Measurements from ENCODE around the gene SH3YL1. TPM values are rescaled to one million over a fixed set of nuclear protein-coding genes. Genes with fewer than 3 reads are reported as not detected.

Gene SH3YL1
- 10 to 100 TPM in 4 of 6 experiments, 1 to 10 TPM in 2; 9.9 to 14.2 (median 12.7) TPM for total RNA-seq (2021; fragmentation: NEBNext Ultra II Directional; extraction: Animal tissue kit (Norgen Biotek cat#: 25700))
- long read RNA-seq, partial matches to known transcripts: 1 of 14 reads
- long read RNA-seq, other reads (novel, unspliced or antisense): 13 of 14 reads

GRCh38 chr2:263774-264492 is at the start of gene SH3YL1:
TSS of gene SH3YL1 (minus strand) at chr2:264032. CDS start at chr2:263984, 48 bp downstream.
- Mint-ChIP-seq H3K27me3 (ENCODE audit: insufficient read depth) (no peaks in the 10 kb centered on the region), H3K27ac (peak within 1 kb of the TSS; percentile 93), H3K9me3 (peaks cover 2% of the 10 kb centered on the region), H3K4me1 (ENCODE audit: low read depth) (peaks cover 27% of the 10 kb centered on the region), H3K36me3 (ENCODE audit: low read depth) (peaks cover 34% of the 10 kb centered on the region), H3K4me3 (peak within 1 kb of the TSS; percentile 97)
- DNase-seq: no peak
- TF ChIP-seq, protein P1, sequence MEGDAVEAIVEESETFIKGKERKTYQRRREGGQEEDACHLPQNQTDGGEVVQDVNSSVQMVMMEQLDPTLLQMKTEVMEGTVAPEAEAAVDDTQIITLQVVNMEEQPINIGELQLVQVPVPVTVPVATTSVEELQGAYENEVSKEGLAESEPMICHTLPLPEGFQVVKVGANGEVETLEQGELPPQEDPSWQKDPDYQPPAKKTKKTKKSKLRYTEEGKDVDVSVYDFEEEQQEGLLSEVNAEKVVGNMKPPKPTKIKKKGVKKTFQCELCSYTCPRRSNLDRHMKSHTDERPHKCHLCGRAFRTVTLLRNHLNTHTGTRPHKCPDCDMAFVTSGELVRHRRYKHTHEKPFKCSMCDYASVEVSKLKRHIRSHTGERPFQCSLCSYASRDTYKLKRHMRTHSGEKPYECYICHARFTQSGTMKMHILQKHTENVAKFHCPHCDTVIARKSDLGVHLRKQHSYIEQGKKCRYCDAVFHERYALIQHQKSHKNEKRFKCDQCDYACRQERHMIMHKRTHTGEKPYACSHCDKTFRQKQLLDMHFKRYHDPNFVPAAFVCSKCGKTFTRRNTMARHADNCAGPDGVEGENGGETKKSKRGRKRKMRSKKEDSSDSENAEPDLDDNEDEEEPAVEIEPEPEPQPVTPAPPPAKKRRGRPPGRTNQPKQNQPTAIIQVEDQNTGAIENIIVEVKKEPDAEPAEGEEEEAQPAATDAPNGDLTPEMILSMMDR (IDR thresholded peaks at IDR 0.05): no peak

DNA sequence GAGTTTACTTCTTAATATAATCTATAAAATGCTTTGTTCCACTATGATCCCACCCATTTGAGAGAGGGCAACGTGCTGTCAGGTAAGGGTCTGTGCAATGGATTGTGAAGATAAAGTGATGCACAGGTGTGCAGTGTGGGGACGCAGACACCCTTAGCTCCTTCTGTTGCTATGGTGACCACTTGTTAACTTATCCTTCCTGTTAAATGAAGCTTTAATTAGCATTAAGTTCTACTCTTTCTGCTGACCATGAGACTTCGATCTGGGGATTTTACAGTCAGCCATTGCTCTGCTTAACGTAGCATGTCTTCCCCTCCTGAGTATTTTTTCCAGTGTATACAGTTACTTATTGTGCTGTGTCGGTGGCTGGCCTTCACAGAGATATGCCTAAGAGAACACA is 47.2 kb upstream of the SH3YL1 start:
- DNase-seq: no peak
- peaks cover 7% of the 10 kb centered on the region for H3K9me3 Mint-ChIP-seq
- no peak overlapping the region for H3K27ac Mint-ChIP-seq
- peaks cover 4% of the 10 kb centered on the region for H3K27me3 Mint-ChIP-seq (ENCODE audit: insufficient read depth)
- peaks cover 2% of the 10 kb centered on the region; the same call in 1 of the 2 replicates for H3K36me3 Mint-ChIP-seq (ENCODE audit: low read depth)
- TF ChIP-seq, protein P1 (IDR thresholded peaks at IDR 0.05): no peak
- no peaks in the 10 kb centered on the region for H3K4me1 Mint-ChIP-seq (ENCODE audit: low read depth)
- no peak overlapping the region for H3K4me3 Mint-ChIP-seq

DNA sequence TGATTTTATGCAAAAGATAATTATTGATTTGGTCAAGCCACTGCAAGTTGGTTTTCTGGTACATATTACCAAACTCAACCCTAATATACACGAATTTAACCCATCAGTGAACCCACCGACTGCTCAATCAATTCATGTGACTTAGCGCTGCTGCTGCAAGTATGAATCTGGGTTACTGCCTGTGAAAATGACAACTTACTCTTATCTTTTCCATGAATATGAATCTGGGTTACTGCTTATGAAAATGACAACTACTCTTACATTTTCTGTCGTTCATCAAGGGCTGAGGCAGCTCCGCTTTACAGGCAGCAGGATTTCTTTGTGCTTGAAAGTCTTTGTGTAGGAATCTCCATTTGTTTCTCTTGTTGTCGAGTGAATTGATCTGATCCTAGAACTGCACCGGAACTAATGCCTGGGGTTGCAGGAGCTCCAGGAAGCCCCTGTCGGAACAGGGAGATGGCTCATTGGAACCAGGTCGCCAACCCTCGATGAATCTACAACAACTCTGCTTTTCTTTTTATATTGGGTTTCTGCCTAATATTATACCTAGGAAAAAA is 46.2 kb upstream of the SH3YL1 start:
- Mint-ChIP-seq H3K9me3 (peaks cover 5% of the 10 kb centered on the region), H3K4me3 (no peak overlapping the region), H3K4me1 (ENCODE audit: low read depth) (no peaks in the 10 kb centered on the region), H3K36me3 (ENCODE audit: low read depth) (no peaks in the 10 kb centered on the region), H3K27ac (no peak overlapping the region), H3K27me3 (ENCODE audit: insufficient read depth) (peaks cover 4% of the 10 kb centered on the region)
- TF ChIP-seq, protein P1 (IDR thresholded peaks at IDR 0.05): no peak
- no peak for DNase-seq

DNA sequence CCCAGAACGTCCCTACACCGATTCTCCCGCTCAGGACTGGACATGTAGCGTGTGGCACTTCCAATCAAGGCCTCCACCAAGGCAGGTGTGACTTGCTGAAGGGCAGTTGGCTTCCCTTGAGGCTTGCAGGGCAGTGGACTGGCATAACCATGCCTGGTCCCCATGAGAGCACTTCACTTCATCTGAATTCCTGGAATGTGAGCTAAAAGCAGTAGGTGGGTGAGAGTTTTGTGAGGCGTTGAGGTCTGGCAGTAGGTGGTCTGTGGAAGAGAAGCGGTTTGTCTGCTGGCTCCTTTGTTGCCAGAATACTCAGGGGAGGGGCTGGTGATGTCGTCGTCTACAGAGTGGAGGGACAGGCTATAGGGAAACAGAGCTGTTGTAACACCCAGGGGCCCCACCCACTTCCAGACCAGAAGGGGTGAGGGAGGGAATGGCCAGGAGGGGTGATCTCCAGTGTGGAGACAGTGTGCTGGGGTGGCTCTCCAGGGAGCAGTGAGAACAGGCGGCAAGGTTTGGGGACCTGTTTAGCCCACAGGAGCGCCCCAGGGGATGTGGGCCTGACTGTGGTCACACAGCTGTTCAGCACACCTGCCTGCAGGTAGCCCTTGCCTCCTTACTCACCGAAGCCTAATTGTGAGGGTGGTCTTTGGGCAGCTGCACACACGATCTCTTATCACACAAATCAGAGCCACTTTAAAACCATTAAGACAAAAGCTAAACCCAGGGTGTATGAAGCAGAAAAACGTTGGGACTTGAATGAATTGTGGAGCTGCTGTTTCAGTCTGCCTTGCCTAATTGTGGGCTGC is 45.5 kb upstream of the SH3YL1 start:
- Mint-ChIP-seq H3K9me3 (peaks cover 1% of the 10 kb centered on the region), H3K36me3 (ENCODE audit: low read depth) (no peaks in the 10 kb centered on the region), H3K27ac (no peak overlapping the region), H3K4me3 (no peak overlapping the region), H3K27me3 (ENCODE audit: insufficient read depth) (peaks cover 3% of the 10 kb centered on the region), H3K4me1 (ENCODE audit: low read depth) (no peaks in the 10 kb centered on the region)
- DNase-seq: no peak
- TF ChIP-seq, protein P1 (IDR thresholded peaks at IDR 0.05): no peak

DNA sequence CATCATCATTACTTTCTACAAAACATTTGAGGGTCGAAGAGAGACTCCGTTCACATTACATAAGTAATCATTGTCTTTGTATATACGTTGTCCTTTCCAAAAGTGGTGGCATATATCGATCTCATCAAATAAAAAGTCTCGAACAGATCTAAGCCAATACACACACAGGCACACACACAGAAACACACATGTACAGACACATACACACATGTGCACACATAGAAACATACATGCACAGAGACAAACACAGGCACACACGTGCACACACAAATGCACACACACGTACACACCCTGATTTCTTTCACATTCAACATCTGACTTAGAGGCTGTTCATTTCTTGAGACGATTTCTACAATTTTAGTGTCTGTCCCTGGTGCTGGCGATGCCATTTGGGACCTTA is 41.5 kb upstream of the SH3YL1 start:
- TF ChIP-seq, protein P1 (IDR thresholded peaks at IDR 0.05): no peak
- no peak overlapping the region for H3K27ac Mint-ChIP-seq

More for the DNA sequence above, 41.5 kb upstream of the SH3YL1 start:
- Mint-ChIP-seq H3K9me3 (peaks cover 5% of the 10 kb centered on the region; the same call in 1 of the 2 replicates), H3K36me3 (ENCODE audit: low read depth) (no peaks in the 10 kb centered on the region), H3K4me3 (no peak overlapping the region), H3K27me3 (ENCODE audit: insufficient read depth) (peaks cover 6% of the 10 kb centered on the region), H3K4me1 (ENCODE audit: low read depth) (no peaks in the 10 kb centered on the region)
- DNase-seq: no peak
